Measurements from ENCODE around the gene TTC8.
A peak's percentile ranks its signal among the peaks of the same experiment; 100 is the strongest.
"Not testable (repeated sequence)": the region's sequence is repeated elsewhere in the genome, so short reads cannot be mapped to it uniquely, and the experiment has no call there.

TTC8 gene

DNA sequence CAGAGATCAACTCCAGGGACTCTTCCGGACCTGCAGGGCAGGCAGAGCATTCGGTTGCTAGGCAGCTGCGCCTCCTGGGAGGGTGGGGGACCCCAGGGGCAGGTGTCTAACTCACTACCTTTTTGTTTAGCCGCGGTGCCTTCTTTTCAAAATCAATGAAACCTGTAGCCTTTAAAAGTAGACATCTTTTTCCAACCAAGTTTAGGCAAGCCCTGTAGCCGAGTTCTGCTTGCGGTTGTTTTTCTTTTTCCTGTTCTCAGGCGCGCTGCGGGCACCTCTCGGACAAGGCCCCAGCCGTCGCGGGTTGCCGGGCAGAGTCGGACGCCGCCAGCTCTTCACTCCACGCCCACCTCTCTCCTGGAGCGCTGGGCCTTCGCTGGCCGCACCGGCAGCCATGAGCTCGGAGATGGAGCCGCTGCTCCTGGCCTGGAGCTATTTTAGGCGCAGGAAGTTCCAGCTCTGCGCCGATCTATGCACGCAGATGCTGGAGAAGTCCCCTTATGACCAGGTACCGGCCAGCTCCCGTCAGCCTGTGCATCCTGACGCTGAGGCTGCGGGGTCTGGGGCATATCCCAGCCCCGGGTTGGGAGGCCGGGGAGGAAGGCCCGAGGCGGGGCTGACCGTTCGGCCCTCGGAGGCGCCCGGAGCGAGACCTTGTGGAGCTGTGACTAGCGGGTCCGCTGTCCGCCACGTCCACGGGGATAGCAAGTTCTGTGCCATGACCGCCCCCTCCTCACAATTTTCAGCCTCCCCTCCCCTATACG lies at the start of gene TTC8:
Gene TTC8 (plus strand): TSS at position 338 of the 764 bp plus-strand sequence. CDS start 57 bp downstream, at position 395.
- DNase-seq: peak; percentile 90 to 95 (median 94)

DNA sequence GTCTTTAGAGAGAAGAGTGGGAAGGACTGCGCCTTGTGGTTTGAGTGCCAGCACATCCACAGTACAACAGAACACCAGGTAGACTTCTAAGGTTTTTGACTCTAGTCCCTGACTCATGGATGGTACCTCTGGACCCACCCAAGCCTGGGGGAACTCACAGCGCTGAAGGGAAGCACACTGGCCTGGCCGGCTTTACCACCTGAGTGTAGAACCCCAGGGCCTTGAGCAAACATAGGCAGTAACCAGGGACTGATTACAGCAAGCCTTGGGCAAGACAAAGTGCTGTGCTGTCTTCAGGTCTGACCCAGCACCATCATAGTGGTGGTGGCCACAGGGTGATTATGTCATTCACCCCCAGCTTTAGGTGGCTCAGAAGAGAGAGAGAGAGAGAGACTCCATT lies 48.9 kb upstream of the TTC8 start:
- no peak for DNase-seq

- DNase-seq: no peak
These were observed 38.5 kb upstream of the TTC8 start for GRCh38 chr14:88785911-88786310.

DNA sequence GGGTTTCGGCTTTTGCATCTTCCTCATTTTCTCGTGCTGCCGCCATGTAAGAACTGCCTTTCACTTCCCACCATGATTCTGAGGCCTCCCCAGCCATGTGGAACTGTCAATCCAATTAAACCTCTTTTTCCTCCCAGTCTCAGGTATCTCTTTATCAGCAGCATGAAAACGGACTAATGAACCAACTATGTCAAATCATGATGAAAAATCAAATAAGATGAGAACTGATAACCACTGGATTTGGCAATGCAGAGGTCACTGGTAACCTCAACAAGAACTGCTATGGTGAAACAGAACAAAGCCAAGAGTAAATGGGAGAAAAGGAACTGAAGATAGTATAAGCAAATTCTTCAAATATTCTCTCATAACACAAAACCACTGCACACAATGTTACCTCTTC lies 37.7 kb upstream of the TTC8 start:
- DNase-seq: no peak

GRCh38 chr14:88789573-88789972 lies 34.9 kb upstream of the TTC8 start:
- not testable (repeated sequence) for DNase-seq

GRCh38 chr14:88790501-88791251 lies 33.8 kb upstream of the TTC8 start:
- no peak for DNase-seq

- DNase-seq: no peak
These were observed 33.2 kb upstream of the TTC8 start for GRCh38 chr14:88791252-88791621.

DNA sequence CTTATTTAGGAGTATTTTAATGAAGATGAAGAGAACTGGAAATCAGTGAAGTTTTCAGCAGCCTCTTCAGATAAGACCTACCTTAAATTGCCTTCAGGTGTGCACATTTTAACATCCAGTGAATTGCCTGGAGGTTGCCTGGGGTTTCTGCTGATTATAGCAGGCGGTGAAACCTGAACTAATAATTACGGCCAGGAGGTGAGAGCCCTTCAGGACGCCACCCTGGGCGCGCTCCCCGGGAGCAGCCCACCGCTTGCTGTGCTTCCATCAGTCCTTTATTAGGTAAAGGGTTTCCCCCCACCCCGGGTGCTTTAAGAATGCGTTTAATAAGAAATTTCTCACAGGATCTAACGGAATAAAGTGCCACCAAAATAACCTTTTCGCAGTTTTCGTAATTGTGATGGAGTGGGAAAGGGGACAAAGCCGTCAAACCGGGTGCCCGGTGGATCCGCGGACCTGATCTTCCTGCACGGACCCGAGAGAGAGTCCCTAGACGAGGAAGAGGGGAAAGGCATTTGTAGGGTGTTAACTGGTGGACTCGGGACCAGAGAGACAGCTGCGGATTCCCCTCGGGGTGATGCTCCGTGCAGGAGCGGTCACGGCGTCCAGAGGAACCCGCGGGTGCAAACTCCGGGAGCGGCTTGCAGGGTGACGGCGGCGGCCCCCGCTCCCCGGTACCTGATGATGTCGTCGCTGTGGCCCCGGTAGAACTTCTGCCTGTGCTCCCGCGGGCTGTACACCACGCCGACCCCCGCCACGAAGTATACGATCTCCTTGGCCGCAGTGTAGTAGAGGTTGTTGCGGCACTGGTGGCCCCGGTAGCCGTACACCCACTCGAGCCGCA lies 32.6 kb upstream of the TTC8 start:
- DNase-seq: peak in 2 of 3 donors; percentile 7 to 21

- DNase-seq: peak; percentile 63 to 87 (median 77)
These were observed 31.8 kb upstream of the TTC8 start, which contains the start of gene EML5 for GRCh38 chr14:88792473-88793258. Gene EML5, minus strand, starts transcription at chr14:88792953. Its CDS starts 450 bp downstream, at chr14:88792503.

DNA sequence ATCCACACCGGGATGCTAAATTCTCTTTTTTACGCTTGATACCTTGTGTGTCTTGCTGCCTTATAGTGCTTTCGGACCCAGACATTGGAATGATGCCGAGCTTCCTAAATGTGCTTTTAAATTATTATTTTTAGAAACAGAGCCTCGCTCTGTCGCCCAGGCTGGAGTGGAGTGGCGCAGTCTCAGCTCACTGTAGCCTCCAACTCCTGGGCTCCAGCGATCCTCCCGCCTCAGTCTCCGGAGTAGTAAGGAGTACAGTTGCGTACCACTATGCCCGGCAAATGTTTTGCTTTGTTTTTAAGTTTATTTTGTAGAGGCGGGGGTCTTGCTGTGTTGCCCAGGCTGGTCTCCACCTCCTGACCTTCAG lies 31.2 kb upstream of the TTC8 start:
- no peak for DNase-seq

DNA sequence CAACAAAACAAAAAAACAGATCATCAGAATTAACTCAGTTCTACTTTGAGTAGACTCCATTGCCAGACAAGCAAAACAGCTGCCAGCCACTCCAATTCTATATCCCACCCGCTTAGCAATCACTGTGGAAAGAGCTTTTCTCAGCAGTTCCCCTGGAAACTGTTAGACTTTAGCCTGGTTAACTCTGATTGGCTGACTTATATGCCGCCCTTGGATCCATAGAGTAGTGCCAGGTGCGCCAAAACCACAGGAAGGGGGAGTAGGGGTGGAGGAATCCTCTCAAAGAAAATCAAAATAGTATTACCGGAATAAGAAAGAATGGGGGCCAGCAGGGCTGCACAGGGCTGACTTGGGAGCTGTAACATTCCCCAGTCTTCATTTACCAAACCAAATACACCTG lies 26.3 kb upstream of the TTC8 start:
- no peak for DNase-seq

DNA sequence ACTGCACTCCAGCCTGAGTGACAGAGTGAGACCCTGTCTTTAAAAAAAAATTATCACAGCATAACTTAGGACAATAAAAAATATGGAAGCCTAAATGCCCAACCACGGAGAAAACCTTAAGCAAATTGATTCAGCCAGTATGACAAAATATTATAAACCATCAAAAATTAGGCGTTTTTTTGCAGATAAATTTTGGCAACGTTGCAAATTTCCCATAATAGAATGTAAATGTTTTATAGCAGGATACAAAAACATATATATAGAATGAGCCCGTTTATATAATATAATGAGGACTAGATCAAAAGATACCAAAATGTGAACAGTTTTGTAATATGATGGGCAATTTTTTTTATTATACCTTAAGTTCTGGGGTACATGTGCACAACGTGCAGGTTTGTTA lies 24.9 kb upstream of the TTC8 start:
- DNase-seq: no peak

GRCh38 chr14:88802596-88802995 lies 21.9 kb upstream of the TTC8 start:
- no peak for DNase-seq

DNA sequence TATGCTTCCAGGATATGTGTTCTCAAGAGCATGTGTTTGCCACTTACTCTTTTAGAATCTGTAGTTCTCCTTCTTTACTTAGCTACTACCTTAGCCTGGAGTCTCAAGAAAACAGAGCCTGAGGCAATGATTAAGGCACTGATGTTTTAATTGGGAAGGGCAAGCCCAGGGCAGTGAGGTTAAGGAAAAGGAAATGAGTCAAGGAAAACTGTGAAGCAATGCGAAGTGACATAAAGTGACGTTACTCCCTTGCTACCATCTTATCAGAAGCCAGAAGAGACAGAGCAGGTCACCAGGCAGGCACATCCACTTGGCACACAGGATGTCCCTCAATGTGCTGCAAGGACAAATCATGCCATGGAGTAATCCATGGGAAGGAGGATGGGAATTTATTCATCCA lies 20.4 kb upstream of the TTC8 start:
- DNase-seq: peak; percentile 8 to 39 (median 29)

DNA sequence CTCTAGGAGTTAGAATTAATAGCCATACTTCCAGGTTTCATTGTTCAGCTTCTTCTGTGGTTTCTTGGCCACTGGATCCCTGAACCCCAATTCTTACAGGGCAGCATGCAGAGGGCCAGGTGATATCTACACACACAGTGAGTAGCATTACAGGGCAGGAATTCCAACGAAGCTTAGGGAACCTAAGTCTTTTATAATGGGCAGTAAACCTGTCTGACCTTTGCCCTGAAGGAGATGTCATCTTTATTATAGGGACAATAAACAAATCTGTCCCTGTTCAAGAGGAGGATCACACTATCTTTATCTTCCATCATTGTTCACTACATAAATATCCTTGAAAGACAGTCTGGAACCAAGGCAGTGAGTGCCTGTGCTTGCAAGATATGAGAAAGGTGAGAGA lies 20.0 kb upstream of the TTC8 start:
- no peak for DNase-seq

DNA sequence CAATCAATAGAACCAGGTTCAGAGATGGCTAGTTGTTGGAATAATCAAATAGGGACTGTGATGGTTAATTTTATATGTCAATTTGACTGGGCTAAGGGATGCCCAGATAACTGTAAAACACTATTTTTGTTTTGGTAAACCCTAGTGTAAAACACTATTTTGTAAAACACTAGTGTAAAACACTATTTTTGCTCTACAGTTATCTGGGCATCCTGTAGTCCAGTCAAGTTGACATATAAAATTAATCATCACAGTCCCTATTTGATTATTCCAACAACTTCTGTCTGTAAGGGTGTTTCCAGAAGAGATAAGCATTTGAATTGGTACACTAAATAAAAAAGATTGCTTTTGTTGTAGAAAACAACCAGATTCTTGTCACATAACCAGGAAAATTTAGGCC lies 16.1 kb upstream of the TTC8 start:
- DNase-seq: no peak

DNA sequence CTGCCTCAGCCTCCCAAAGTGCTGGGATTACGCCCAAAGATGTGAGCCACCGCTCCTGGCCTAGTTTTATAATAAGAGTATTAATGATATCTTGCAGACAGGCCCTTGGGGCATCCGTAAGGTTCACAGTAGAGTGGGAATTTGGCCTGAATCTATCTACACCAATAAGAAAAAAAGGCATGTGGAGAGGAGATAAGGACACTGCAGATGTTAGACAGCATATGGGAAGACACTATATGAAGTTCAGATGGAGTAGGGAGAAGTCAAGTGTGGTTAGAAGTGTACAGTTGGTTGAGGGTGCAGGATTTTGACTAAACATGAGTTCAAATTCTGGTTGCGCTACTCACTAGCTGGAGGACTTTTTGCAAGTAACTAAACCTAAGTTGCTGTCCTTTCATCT lies 8.5 kb upstream of the TTC8 start:
- DNase-seq: no peak

- no peak for DNase-seq
These were observed 6.4 kb upstream of the TTC8 start for GRCh38 chr14:88818018-88818417.

- DNase-seq: not testable (repeated sequence)
These were observed 4.8 kb upstream of the TTC8 start for GRCh38 chr14:88819674-88820073.

GRCh38 chr14:88821378-88821777 lies 3.1 kb upstream of the TTC8 start:
- DNase-seq: no peak

GRCh38 chr14:88821888-88822287 lies 2.6 kb upstream of the TTC8 start:
- no peak for DNase-seq

DNA sequence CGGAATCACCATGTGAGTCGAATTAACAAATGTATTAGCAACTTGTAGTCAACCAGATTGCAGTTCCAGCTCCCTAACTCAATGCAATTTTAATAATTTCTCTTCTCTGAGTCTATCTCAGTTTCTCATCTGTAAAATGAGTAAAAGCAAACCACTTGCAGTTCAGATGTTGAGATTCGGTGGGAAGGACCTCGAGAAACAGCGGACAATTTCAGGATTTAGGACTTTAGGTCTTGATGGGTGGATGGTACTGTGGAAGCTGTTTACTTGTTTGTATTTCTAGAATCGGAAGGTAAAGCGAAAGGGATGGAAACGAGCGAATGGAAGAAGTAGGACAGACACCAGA lies 510 bp upstream of the TTC8 start:
- DNase-seq: no peak

DNA sequence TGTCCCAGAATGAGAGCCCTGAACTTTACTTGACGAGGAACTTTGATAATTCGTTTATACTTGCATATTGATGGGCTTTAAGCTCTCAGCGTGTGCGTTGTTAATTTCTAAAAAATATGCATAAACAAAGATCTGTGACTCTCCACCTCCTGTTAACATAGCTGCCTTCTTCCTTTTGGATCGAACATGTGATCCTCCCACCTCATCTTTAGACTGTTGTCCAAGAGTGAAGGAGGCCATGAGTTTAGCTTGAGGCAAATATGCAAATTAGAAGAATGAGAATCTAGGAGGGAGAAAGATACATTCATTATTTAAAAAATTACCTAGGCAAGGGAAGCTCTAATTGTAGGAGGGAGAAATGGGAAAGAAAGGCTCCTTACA lies 617 bp downstream of the TTC8 start:
- peak in 2 of 3 donors; percentile 7 to 25 for DNase-seq

Data from suppressor macrophage treated with lipopolysaccharide for 1 hour (primary cell).